Cardiac muscle cell (in vitro differentiated cells and primary cell): Measurements from ENCODE around the gene EGFL7. TPM values are rescaled to one million over a fixed set of nuclear protein-coding genes. Genes with fewer than 3 reads are reported as not detected.

Experiments used
- DNase-seq, 2 donors: peaks; one replicate each; pipeline versions ENCODE4 v3.0.0 to v3.0.0-alpha.2; 2010 to 2017; ENCODE audit warnings: low read depth in 1 of 2, low spot score in 1 of 2
- H3K27ac ChIP-seq: fragments of 200-600 bp; sonication (generic); 2 replicates; pipeline ENCODE4 v1.5.1; 2016
- H3K27me3 ChIP-seq: fragments of 200-600 bp; sonication (generic); 2 replicates; pipeline ENCODE4 v1.6.0; 2016; ENCODE audit warnings: control low read depth
- H3K36me3 ChIP-seq: fragments of 200-600 bp; sonication (generic); 2 replicates; pipeline ENCODE4 v1.5.1; 2016; ENCODE audit warnings: control low read depth
- H3K4me1 ChIP-seq: fragments of 200-600 bp; sonication (generic); 2 replicates; pipeline ENCODE4 v1.8.1; 2017; ENCODE audit warnings: low read depth, mild to moderate bottlenecking, mixed run types
- H3K4me3 ChIP-seq: fragments of 200-600 bp; sonication (generic); 2 replicates; pipeline ENCODE4 v1.5.1; 2016; ENCODE audit warnings: mild to moderate bottlenecking
- H3K9me3 ChIP-seq: fragments of 200-600 bp; sonication (generic); 2 replicates; pipeline ENCODE4 v1.5.1; 2017; ENCODE audit warnings: low read depth, mild to moderate bottlenecking, control low read depth
- CTCF ChIP-seq: IDR thresholded peaks from 2 replicates; pipeline ENCODE4 v1.5.1; 2012; ENCODE audit warnings: low read depth, mild to moderate bottlenecking, low read length
- polyA plus RNA-seq: library from polyadenylated mRNA; unstranded; fragments of >200 nt; fragmentation: Nextera tagmentation; extraction: Ambion mirVana; gene quantifications from 2 replicates; pipeline ENCODE4 v1.2.1, GENCODE V29; 2016
- total RNA-seq: library from RNA; depleted of rRNA; stranded (reverse); fragments of >200 nt; gene quantifications from 2 replicates; pipeline ENCODE4 v1.2.3, GENCODE V29; 2016

EGFL7 gene
- total and polyA plus RNA-seq, 2 experiments from 2014 or later = 50.9 to 82.9 TPM

- H3K27me3 ChIP-seq = no peaks in the 10 kb centered on the region
- DNase-seq = no peak
- no peak overlapping the region for H3K4me3 ChIP-seq
- no peak for TF ChIP-seq CTCF
- H3K9me3 ChIP-seq = no peaks in the 10 kb centered on the region
- H3K27ac ChIP-seq = peak overlapping the region; percentile 83
- peaks cover 24% of the 10 kb centered on the region for H3K4me1 ChIP-seq
- no peaks in the 10 kb centered on the region for H3K36me3 ChIP-seq
These were observed 35.0 kb upstream of the EGFL7 start for GRCh38 chr9:136627703-136628102.

GRCh38 chr9:136628268-136628667 is 34.4 kb upstream of the EGFL7 start:
- H3K4me1 ChIP-seq = peaks cover 24% of the 10 kb centered on the region
- no peaks in the 10 kb centered on the region for H3K27me3 ChIP-seq
- H3K9me3 ChIP-seq = no peaks in the 10 kb centered on the region
- H3K4me3 ChIP-seq = no peak overlapping the region
- H3K36me3 ChIP-seq = no peaks in the 10 kb centered on the region
- no peak for TF ChIP-seq CTCF
- H3K27ac ChIP-seq = no peak overlapping the region
- no peak for DNase-seq

GRCh38 chr9:136629001-136629878 is 33.5 kb upstream of the EGFL7 start:
- no peak overlapping the region for H3K4me3 ChIP-seq
- H3K36me3 ChIP-seq = no peaks in the 10 kb centered on the region
- no peak for TF ChIP-seq CTCF
- no peaks in the 10 kb centered on the region for H3K9me3 ChIP-seq
- no peaks in the 10 kb centered on the region for H3K27me3 ChIP-seq
- H3K4me1 ChIP-seq = peaks cover 24% of the 10 kb centered on the region
- no peak for DNase-seq
- no peak overlapping the region for H3K27ac ChIP-seq

GRCh38 chr9:136629879-136630661 is 32.6 kb upstream of the EGFL7 start:
- no peaks in the 10 kb centered on the region for H3K9me3 ChIP-seq
- H3K27me3 ChIP-seq = no peaks in the 10 kb centered on the region
- TF ChIP-seq CTCF = peak; percentile 70
- H3K36me3 ChIP-seq = no peaks in the 10 kb centered on the region
- H3K4me1 ChIP-seq = peaks cover 21% of the 10 kb centered on the region
- no peak overlapping the region for H3K4me3 ChIP-seq
- DNase-seq = peak; percentile 65 to 80
- no peak overlapping the region for H3K27ac ChIP-seq

GRCh38 chr9:136630662-136630992 is 32.1 kb upstream of the EGFL7 start:
- H3K27me3 ChIP-seq = no peaks in the 10 kb centered on the region
- H3K36me3 ChIP-seq = no peaks in the 10 kb centered on the region
- peaks cover 20% of the 10 kb centered on the region for H3K4me1 ChIP-seq
- no peak for DNase-seq
- H3K27ac ChIP-seq = no peak overlapping the region
- H3K4me3 ChIP-seq = no peak overlapping the region
- no peak for TF ChIP-seq CTCF
- H3K9me3 ChIP-seq = no peaks in the 10 kb centered on the region
